ENCODE results near the gene DAZL.

GRCh38 chr3:16568532-16568931 is 36.7 kb downstream of the DAZL start:
- no peak for TF ChIP-seq CTCF (IDR thresholded peaks at IDR 0.05)
- TF ChIP-seq POLR2A (IDR thresholded peaks at IDR 0.05): no peak

All from right lobe of liver (tissue), 4 donors.